Hematopoietic multipotent progenitor cell treated with erythropoietin and hydrocortisone succinate and interleukin-3 and kit ligand, for 4 days (in vitro differentiated cells): Measurements from ENCODE around the gene PGD.

Experiments used
- DNase-seq: peaks from one replicate; pipeline ENCODE4 v3.0.0-alpha.2; 2015

Gene PGD

GRCh38 chr1:10398734-10399443 is at the start of gene PGD:
Gene PGD (plus strand): TSS chr1:10399064. CDS start chr1:10399118, 54 bp downstream.
- peak; percentile 100 for DNase-seq

- DNase-seq: no peak
Measured at GRCh38 chr1:10353282-10353681, 45.6 kb upstream of the PGD start.

- no peak for DNase-seq
Measured at GRCh38 chr1:10353693-10354092, 45.2 kb upstream of the PGD start.

GRCh38 chr1:10360045-10360444 is 38.8 kb upstream of the PGD start:
- DNase-seq: no peak

GRCh38 chr1:10361515-10361914 is 37.3 kb upstream of the PGD start:
- no peak for DNase-seq

- no peak for DNase-seq
Measured at GRCh38 chr1:10368194-10368593, 30.7 kb upstream of the PGD start.

- DNase-seq: no peak
Measured at GRCh38 chr1:10374442-10374860, 24.4 kb upstream of the PGD start.

- peak; percentile 91 for DNase-seq
Measured at GRCh38 chr1:10377365-10378029, 21.4 kb upstream of the PGD start.

GRCh38 chr1:10378081-10378841 is 20.6 kb upstream of the PGD start:
- DNase-seq: peak; percentile 59

GRCh38 chr1:10379101-10379620 is 19.7 kb upstream of the PGD start:
- no peak for DNase-seq

- no peak for DNase-seq
Measured at GRCh38 chr1:10379676-10380075, 19.2 kb upstream of the PGD start.

GRCh38 chr1:10380594-10381275 is 18.1 kb upstream of the PGD start:
- DNase-seq: no peak

- DNase-seq: no peak
Measured at GRCh38 chr1:10383630-10384029, 15.2 kb upstream of the PGD start.

GRCh38 chr1:10384219-10384618 is 14.6 kb upstream of the PGD start:
- DNase-seq: no peak

- DNase-seq: no peak
Measured at GRCh38 chr1:10386761-10387676, 11.8 kb upstream of the PGD start.

- DNase-seq: peak; percentile 89
Measured at GRCh38 chr1:10387677-10388386, 11.0 kb upstream of the PGD start.

- no peak for DNase-seq
Measured at GRCh38 chr1:10388387-10388715, 10.5 kb upstream of the PGD start.

GRCh38 chr1:10389271-10389973 is 9.4 kb upstream of the PGD start:
- DNase-seq: peak; percentile 57

- DNase-seq: no peak
Measured at GRCh38 chr1:10396870-10397269, 2.0 kb upstream of the PGD start.

- no peak for DNase-seq
Measured at GRCh38 chr1:10398278-10398733, 558 bp upstream of the PGD start.
